GM19043 (cell line): Measurements from ENCODE around the gene ABCB4.
A peak's percentile ranks its signal among the peaks of the same experiment; 100 is the strongest.

Source experiments
- ATAC-seq: cut with Tn5 transposase; IDR thresholded peaks from one replicate; pipeline ENCODE4 v1.9.1; 2021; ENCODE audit warnings: low read depth; ENCODE audit not compliant: unreplicated experiment

ABCB4 gene

GRCh38 chr7:87475359-87476178 is at the start of gene ABCB4:
Gene ABCB4, minus strand, starts transcription at chr7:87475680. Its CDS starts 215 bp downstream, at chr7:87475465.
- peak; percentile 21 for ATAC-seq

GRCh38 chr7:87518735-87519134 is 43.3 kb upstream of the ABCB4 start:
- ATAC-seq = no peak

- no peak for ATAC-seq
Measured at GRCh38 chr7:87517891-87518290, 42.4 kb upstream of the ABCB4 start.

GRCh38 chr7:87517136-87517815 is 41.8 kb upstream of the ABCB4 start:
- ATAC-seq = no peak

GRCh38 chr7:87513735-87514335 is 38.4 kb upstream of the ABCB4 start:
- no peak for ATAC-seq

- ATAC-seq = no peak
Measured at GRCh38 chr7:87512906-87513305, 37.4 kb upstream of the ABCB4 start.

GRCh38 chr7:87511510-87511909 is 36.0 kb upstream of the ABCB4 start:
- no peak for ATAC-seq

- no peak for ATAC-seq
Measured at GRCh38 chr7:87510411-87510875, 35.0 kb upstream of the ABCB4 start.

- ATAC-seq = no peak
Measured at GRCh38 chr7:87507446-87507845, 32.0 kb upstream of the ABCB4 start.

- ATAC-seq = no peak
Measured at GRCh38 chr7:87506246-87507180, 31.0 kb upstream of the ABCB4 start.

GRCh38 chr7:87505557-87506245 is 30.2 kb upstream of the ABCB4 start:
- ATAC-seq = no peak

GRCh38 chr7:87505122-87505521 is 29.6 kb upstream of the ABCB4 start:
- ATAC-seq = no peak

GRCh38 chr7:87499494-87499893 is 24.0 kb upstream of the ABCB4 start:
- no peak for ATAC-seq

GRCh38 chr7:87498893-87499292 is 23.4 kb upstream of the ABCB4 start:
- ATAC-seq = no peak

GRCh38 chr7:87497482-87497881 is 22.0 kb upstream of the ABCB4 start:
- ATAC-seq = no peak

- ATAC-seq = no peak
Measured at GRCh38 chr7:87495366-87495765, 19.9 kb upstream of the ABCB4 start.

GRCh38 chr7:87494454-87494853 is 19.0 kb upstream of the ABCB4 start:
- ATAC-seq = no peak

GRCh38 chr7:87483131-87483530 is 7.7 kb upstream of the ABCB4 start:
- ATAC-seq = no peak

GRCh38 chr7:87482115-87482514 is 6.6 kb upstream of the ABCB4 start:
- no peak for ATAC-seq

- no peak for ATAC-seq
Measured at GRCh38 chr7:87480386-87480785, 4.9 kb upstream of the ABCB4 start.
